Measurements from ENCODE around the gene WBP1L. TPM values are rescaled to one million over a fixed set of nuclear protein-coding genes. Genes with fewer than 3 reads are reported as not detected.

The WBP1L gene
- total RNA-seq, 2 donors from 2014 or later = 123 to 268 TPM

GRCh38 chr10:102801496-102801895 is 57.7 kb downstream of the WBP1L start:
- Histone ChIP-seq H3K36me3 (peaks cover 15% of the 10 kb centered on the region), H3K9me3 (no peaks in the 10 kb centered on the region), H3K27ac (peak overlapping the region; percentile 86 to 87), H3K4me1 (ENCODE audit: control insufficient read depth in 1 of 2, low read depth in 2 of 2) (peaks cover 58 to 68% of the 10 kb centered on the region in 2 donors), H3K27me3 (replicated peaks; ENCODE audit: insufficient read depth) (no peaks in the 10 kb centered on the region), H3K4me3 (no peak overlapping the region)
- ATAC-seq (ENCODE audit: insufficient number of reproducible peaks, low FRiP score, low read depth) = no peak
- no peak for TF ChIP-seq CTCF (IDR thresholded peaks at IDR 0.05)
- DNase-seq (ENCODE audit: low spot score) = no peak

GRCh38 chr10:102801978-102802377 is 58.2 kb downstream of the WBP1L start:
- Histone ChIP-seq H3K4me1 (ENCODE audit: control insufficient read depth in 1 of 2, low read depth in 2 of 2) (peaks cover 53 to 63% of the 10 kb centered on the region in 2 donors), H3K4me3 (no peak overlapping the region), H3K9me3 (no peaks in the 10 kb centered on the region), H3K27me3 (replicated peaks; ENCODE audit: insufficient read depth) (no peaks in the 10 kb centered on the region), H3K36me3 (peaks cover 15% of the 10 kb centered on the region), H3K27ac (peak overlapping the region; percentile 68 to 77)
- no peak for TF ChIP-seq CTCF (IDR thresholded peaks at IDR 0.05)
- DNase-seq (ENCODE audit: low spot score) = no peak
- no peak for ATAC-seq (ENCODE audit: insufficient number of reproducible peaks, low FRiP score, low read depth)

- ATAC-seq (ENCODE audit: insufficient number of reproducible peaks, low FRiP score, low read depth) (peak; percentile 44), DNase-seq (ENCODE audit: low spot score) (no peak)
- no peaks in the 10 kb centered on the region for H3K9me3 ChIP-seq
- H3K27me3 ChIP-seq (replicated peaks; ENCODE audit: insufficient read depth) = no peaks in the 10 kb centered on the region
- H3K27ac ChIP-seq = peak overlapping the region; percentile 68 to 77
- H3K4me1 ChIP-seq (ENCODE audit: control insufficient read depth in 1 of 2, low read depth in 2 of 2) = peaks cover 43 to 55% of the 10 kb centered on the region in 2 donors
- peaks cover 13% of the 10 kb centered on the region for H3K36me3 ChIP-seq
- H3K4me3 ChIP-seq = no peak overlapping the region
- TF ChIP-seq CTCF (IDR thresholded peaks at IDR 0.05) = no peak
Observed at GRCh38 chr10:102802920-102803534, 59.3 kb downstream of the WBP1L start.

- peaks cover 40 to 55% of the 10 kb centered on the region in 2 donors for H3K4me1 ChIP-seq (ENCODE audit: control insufficient read depth in 1 of 2, low read depth in 2 of 2)
- H3K27ac ChIP-seq = peak overlapping the region in 1 of 2 donors; percentile 25
- DNase-seq (ENCODE audit: low spot score) (no peak), ATAC-seq (ENCODE audit: insufficient number of reproducible peaks, low FRiP score, low read depth) (no peak)
- no peaks in the 10 kb centered on the region for H3K36me3 ChIP-seq
- H3K27me3 ChIP-seq (replicated peaks; ENCODE audit: insufficient read depth) = no peaks in the 10 kb centered on the region
- H3K4me3 ChIP-seq = no peak overlapping the region
- no peaks in the 10 kb centered on the region for H3K9me3 ChIP-seq
- TF ChIP-seq CTCF (IDR thresholded peaks at IDR 0.05) = no peak
Observed at GRCh38 chr10:102804382-102805055, 60.8 kb downstream of the WBP1L start.

- DNase-seq (ENCODE audit: low spot score) (no peak), ATAC-seq (ENCODE audit: insufficient number of reproducible peaks, low FRiP score, low read depth) (no peak)
- no peak for TF ChIP-seq CTCF (IDR thresholded peaks at IDR 0.05)
- H3K27me3 ChIP-seq (replicated peaks; ENCODE audit: insufficient read depth) = no peaks in the 10 kb centered on the region
- no peaks in the 10 kb centered on the region for H3K9me3 ChIP-seq
- no peak overlapping the region for H3K4me3 ChIP-seq
- no peak overlapping the region for H3K27ac ChIP-seq
- H3K36me3 ChIP-seq = peaks cover 35% of the 10 kb centered on the region
- peaks cover 5 to 34% of the 10 kb centered on the region in 2 donors for H3K4me1 ChIP-seq (ENCODE audit: control insufficient read depth in 1 of 2, low read depth in 2 of 2)
Observed at GRCh38 chr10:102808380-102808779, 64.6 kb downstream of the WBP1L start.

Data from thoracic aorta (tissue), 2 donors.